Measurements from ENCODE around the gene LEKR1. TPM values are rescaled to one million over a fixed set of nuclear protein-coding genes. Genes with fewer than 3 reads are reported as not detected.

The LEKR1 gene
- total and polyA plus RNA-seq, 2 of the 13 experiments (the other 11 are each of a cell fraction or from before 2014, with no cell fraction given): 0.49 to 1.5 TPM

DNA sequence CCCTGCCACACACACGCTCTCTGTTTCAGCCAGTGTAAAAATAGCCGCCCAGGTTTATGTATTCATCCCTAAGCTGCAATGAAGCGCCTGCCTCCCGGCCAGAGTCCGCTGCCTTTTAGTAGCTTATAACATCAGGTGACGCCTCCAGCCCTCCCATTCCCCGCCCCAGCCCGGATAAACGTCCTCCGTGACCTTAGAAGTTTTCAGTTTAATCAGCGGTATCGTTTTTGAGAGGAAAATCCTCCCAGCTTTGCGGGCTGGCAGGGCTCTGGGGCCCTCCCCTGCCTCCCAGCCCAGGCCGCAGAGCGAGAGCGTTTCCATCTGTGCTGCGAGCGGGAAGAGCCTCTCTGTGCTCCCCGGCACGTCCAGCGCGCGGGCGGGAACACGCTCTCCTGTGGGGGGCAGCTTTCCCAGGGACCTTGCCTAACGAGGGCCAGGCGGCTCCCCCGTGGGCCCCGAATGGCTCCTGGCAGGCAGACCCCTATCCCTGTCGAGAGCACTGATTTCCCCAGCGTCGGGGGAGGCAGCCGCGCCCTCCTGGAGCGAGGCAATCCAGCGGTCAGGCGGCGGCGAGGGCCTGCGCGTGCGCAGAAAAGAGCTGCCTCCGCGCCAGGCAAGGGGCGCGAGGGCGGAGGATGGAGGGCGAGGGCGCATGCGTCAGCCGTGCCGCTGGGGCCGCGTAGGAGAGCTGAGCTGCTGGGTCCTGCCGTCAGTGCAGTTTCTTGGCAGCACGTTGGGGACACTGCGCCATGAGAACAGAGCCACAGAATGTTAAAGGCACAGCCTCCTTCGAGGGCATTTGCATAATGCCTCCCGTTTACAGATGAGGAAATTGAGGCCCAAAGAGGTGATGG is 262.7 kb downstream of the LEKR1 start (continued):
- TF ChIP-seq NFIC (IDR thresholded peaks at IDR 0.05; ENCODE audit: low read length): no peak
- peak; percentile 60; the same call in 1 of the 3 replicates for TF ChIP-seq MXI1 (IDR thresholded peaks at IDR 0.05; ENCODE audit: borderline replicate concordance, low read depth, low read length)
- TF ChIP-seq, protein P1, sequence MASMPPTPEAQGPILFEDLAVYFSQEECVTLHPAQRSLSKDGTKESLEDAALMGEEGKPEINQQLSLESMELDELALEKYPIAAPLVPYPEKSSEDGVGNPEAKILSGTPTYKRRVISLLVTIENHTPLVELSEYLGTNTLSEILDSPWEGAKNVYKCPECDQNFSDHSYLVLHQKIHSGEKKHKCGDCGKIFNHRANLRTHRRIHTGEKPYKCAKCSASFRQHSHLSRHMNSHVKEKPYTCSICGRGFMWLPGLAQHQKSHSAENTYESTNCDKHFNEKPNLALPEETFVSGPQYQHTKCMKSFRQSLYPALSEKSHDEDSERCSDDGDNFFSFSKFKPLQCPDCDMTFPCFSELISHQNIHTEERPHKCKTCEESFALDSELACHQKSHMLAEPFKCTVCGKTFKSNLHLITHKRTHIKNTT (CRISPR knock-in tag; IDR thresholded peaks at IDR 0.05): 0 out of 2 replicates have a peak, but pooled peaks have one; percentile 37
- TF ChIP-seq, protein P2, sequence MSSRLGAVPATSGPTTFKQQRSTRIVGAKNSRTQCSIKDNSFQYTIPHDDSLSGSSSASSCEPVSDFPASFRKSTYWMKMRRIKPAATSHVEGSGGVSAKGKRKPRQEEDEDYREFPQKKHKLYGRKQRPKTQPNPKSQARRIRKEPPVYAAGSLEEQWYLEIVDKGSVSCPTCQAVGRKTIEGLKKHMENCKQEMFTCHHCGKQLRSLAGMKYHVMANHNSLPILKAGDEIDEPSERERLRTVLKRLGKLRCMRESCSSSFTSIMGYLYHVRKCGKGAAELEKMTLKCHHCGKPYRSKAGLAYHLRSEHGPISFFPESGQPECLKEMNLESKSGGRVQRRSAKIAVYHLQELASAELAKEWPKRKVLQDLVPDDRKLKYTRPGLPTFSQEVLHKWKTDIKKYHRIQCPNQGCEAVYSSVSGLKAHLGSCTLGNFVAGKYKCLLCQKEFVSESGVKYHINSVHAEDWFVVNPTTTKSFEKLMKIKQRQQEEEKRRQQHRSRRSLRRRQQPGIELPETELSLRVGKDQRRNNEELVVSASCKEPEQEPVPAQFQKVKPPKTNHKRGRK (CRISPR knock-in tag; IDR thresholded peaks at IDR 0.05): 0 out of 2 replicates have a peak, but pooled peaks have one; percentile 36
- TF ChIP-seq ZNF12 (CRISPR knock-in tag; IDR thresholded peaks at IDR 0.05): no peak
- peak; percentile 75 for TF ChIP-seq ERF (CRISPR knock-in tag; IDR thresholded peaks at IDR 0.05)
- TF ChIP-seq MAZ (IDR thresholded peaks at IDR 0.05; ENCODE audit: borderline replicate concordance, low read depth, low read length): no peak
- TF ChIP-seq MAZ (CRISPR knock-in tag; IDR thresholded peaks at IDR 0.05; ENCODE audit: low read depth): peak; percentile 72; the same call in 1 of the 2 replicates
- TF ChIP-seq, protein P3, sequence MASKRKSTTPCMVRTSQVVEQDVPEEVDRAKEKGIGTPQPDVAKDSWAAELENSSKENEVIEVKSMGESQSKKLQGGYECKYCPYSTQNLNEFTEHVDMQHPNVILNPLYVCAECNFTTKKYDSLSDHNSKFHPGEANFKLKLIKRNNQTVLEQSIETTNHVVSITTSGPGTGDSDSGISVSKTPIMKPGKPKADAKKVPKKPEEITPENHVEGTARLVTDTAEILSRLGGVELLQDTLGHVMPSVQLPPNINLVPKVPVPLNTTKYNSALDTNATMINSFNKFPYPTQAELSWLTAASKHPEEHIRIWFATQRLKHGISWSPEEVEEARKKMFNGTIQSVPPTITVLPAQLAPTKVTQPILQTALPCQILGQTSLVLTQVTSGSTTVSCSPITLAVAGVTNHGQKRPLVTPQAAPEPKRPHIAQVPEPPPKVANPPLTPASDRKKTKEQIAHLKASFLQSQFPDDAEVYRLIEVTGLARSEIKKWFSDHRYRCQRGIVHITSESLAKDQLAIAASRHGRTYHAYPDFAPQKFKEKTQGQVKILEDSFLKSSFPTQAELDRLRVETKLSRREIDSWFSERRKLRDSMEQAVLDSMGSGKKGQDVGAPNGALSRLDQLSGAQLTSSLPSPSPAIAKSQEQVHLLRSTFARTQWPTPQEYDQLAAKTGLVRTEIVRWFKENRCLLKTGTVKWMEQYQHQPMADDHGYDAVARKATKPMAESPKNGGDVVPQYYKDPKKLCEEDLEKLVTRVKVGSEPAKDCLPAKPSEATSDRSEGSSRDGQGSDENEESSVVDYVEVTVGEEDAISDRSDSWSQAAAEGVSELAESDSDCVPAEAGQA (IDR thresholded peaks at IDR 0.05; ENCODE audit: low read depth): no peak; the same call in none of the 2 replicates
- TF ChIP-seq, protein P3 (CRISPR knock-in tag; IDR thresholded peaks at IDR 0.05; ENCODE audit: borderline replicate concordance): no peak
- TF ChIP-seq SMAD9 (CRISPR knock-in tag; IDR thresholded peaks at IDR 0.05): no peak
- no peak for TF ChIP-seq ZNF446 (CRISPR knock-in tag; IDR thresholded peaks at IDR 0.05)
- TF ChIP-seq SMAD1 (CRISPR knock-in tag; IDR thresholded peaks at IDR 0.05; ENCODE audit: borderline replicate concordance, low read depth): peak; percentile 73; the same call in 1 of the 2 replicates
- TF ChIP-seq FOXK2 (IDR thresholded peaks at IDR 0.05): no peak
- 0 out of 2 replicates have a peak, but pooled peaks have one; percentile 80 for TF ChIP-seq MYNN (CRISPR knock-in tag; IDR thresholded peaks at IDR 0.05; ENCODE audit: low read depth)
- TF ChIP-seq, protein P4, sequence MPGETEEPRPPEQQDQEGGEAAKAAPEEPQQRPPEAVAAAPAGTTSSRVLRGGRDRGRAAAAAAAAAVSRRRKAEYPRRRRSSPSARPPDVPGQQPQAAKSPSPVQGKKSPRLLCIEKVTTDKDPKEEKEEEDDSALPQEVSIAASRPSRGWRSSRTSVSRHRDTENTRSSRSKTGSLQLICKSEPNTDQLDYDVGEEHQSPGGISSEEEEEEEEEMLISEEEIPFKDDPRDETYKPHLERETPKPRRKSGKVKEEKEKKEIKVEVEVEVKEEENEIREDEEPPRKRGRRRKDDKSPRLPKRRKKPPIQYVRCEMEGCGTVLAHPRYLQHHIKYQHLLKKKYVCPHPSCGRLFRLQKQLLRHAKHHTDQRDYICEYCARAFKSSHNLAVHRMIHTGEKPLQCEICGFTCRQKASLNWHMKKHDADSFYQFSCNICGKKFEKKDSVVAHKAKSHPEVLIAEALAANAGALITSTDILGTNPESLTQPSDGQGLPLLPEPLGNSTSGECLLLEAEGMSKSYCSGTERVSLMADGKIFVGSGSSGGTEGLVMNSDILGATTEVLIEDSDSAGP (CRISPR knock-in tag; IDR thresholded peaks at IDR 0.05; ENCODE audit: borderline replicate concordance): peak; percentile 99
- 0 out of 2 replicates have a peak, but pooled peaks have one; percentile 35 for TF ChIP-seq ZNF562 (CRISPR knock-in tag; IDR thresholded peaks at IDR 0.05; ENCODE audit: borderline replicate concordance)
- TF ChIP-seq FIP1L1 (IDR thresholded peaks at IDR 0.05; ENCODE audit: borderline replicate concordance, insufficient read depth, low read depth, low read length): no peak
- TF ChIP-seq TCF7L2 (IDR thresholded peaks at IDR 0.05; ENCODE audit: low read depth, low read length): no peak
